Measurements from ENCODE around the gene PTPN13.
"Not testable (repeated sequence)": the region's sequence is repeated elsewhere in the genome, so short reads cannot be mapped to it uniquely, and the experiment has no call there.

The PTPN13 gene

DNA sequence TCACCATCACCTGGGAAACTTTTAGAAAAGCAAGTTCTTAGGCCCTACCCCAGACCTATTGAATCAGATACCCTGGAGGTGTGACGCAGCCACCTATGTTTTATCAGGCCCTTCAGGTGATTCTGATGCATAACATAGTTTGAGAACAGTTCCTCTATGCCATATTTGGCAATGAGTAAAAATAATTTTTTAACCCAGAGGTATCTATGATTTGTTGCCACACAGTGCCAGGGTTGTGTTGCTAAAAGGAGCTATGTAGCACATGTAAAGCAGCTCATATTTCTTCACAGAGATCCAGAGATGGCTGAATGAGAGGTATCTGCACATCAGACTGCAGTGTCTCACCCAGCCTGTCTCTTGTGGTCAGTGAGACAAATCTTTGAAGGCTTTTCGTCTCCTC is 85.3 kb downstream of the PTPN13 start:
- H3K4me3 ChIP-seq (ENCODE audit: low read length): no peak overlapping the region
- H3K36me3 ChIP-seq (ENCODE audit: insufficient read depth, low read depth, low read length): no peaks in the 10 kb centered on the region; the same call in 1 of the 2 replicates
- H3K4me1 ChIP-seq (ENCODE audit: insufficient read depth, low read length): no peaks in the 10 kb centered on the region

DNA sequence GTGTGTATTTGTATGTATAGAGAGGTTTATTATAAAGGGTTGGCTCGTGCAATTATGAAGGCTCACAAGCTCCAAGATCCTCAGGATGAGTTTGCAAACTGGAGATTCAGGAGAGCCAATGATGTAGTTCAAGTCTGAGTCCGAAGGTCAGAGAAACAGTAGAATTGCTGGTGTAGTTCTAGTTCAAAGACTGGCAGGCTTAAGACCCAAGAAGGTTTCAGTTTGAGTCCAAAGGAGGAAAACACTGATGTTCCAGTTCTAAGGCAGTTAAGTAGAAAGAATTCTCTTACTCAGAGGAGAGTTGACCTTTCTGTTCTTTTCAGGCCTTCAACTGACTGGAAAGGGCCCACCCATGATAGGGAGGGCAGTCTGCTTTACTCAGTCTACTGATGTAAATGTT is 89.1 kb downstream of the PTPN13 start:
- no peak overlapping the region for H3K9ac ChIP-seq (ENCODE audit: low read depth, low read length)
- H3K4me3 ChIP-seq (ENCODE audit: low read length): no peak overlapping the region
- no peaks in the 10 kb centered on the region for H3K4me1 ChIP-seq (ENCODE audit: insufficient read depth, low read length)
- no peak overlapping the region for H3K27ac ChIP-seq (ENCODE audit: low read length)
- H3K27me3 ChIP-seq (ENCODE audit: insufficient read depth, low read length): no peaks in the 10 kb centered on the region
- peaks cover 9% of the 10 kb centered on the region; the same call in 1 of the 2 replicates for H3K36me3 ChIP-seq (ENCODE audit: insufficient read depth, low read depth, low read length)
- no peaks in the 10 kb centered on the region for H3K9me3 ChIP-seq (ENCODE audit: insufficient read depth, low read depth, low read length)

More for the DNA sequence above, 85.3 kb downstream of the PTPN13 start:
- H3K9ac ChIP-seq (ENCODE audit: low read depth, low read length): no peak overlapping the region
- no peak overlapping the region for H3K27ac ChIP-seq (ENCODE audit: low read length)
- H3K9me3 ChIP-seq (ENCODE audit: insufficient read depth, low read depth, low read length): no peaks in the 10 kb centered on the region
- no peaks in the 10 kb centered on the region for H3K27me3 ChIP-seq (ENCODE audit: insufficient read depth, low read length)

DNA sequence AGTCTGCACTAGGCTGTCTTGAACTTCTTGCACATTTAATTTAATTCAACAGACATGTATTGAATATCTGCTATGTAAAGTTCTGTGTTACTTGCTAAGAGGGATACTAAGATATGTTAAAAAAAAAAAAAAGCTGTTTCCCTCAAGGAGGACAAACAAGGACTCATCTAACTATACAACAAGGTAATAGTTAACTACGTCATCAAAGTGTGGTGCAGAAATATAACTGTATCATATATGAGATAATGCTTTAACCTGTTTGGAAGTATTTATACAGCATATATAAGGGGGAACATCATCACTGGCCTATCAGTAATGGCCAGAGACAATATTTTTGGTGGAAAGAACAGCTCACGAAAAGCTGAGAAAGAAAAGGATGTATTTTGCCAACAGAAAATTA is 89.9 kb downstream of the PTPN13 start:
- Histone ChIP-seq H3K4me1 (ENCODE audit: insufficient read depth, low read length) (no peaks in the 10 kb centered on the region), H3K4me3 (ENCODE audit: low read length) (no peak overlapping the region), H3K27me3 (ENCODE audit: insufficient read depth, low read length) (no peaks in the 10 kb centered on the region), H3K9ac (ENCODE audit: low read depth, low read length) (no peak overlapping the region), H3K27ac (ENCODE audit: low read length) (no peak overlapping the region), H3K36me3 (ENCODE audit: insufficient read depth, low read depth, low read length) (peaks cover 10% of the 10 kb centered on the region; the same call in 1 of the 2 replicates), H3K9me3 (ENCODE audit: insufficient read depth, low read depth, low read length) (no peaks in the 10 kb centered on the region)

DNA sequence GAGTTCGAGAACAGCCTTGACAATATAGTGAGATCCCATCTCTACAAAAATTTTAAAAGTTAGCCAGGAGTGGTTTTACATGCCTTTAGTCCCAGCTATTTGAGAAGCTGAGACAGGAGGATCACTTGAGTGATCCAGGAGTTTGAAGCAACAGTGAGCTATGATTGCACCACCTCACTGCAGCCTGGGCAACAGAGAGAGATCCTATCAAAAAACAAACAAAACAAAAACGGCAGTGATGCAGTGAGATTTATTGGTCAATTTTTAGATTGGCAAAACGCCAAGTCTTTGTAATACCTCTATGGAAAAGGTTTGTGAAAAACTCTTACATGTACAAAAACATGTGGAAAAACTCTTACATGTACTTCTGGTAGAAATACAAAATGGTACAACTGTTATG is 91.3 kb downstream of the PTPN13 start:
- Histone ChIP-seq H3K27ac (ENCODE audit: low read length) (no peak overlapping the region), H3K36me3 (ENCODE audit: insufficient read depth, low read depth, low read length) (peaks cover 24% of the 10 kb centered on the region; the same call in 1 of the 2 replicates), H3K4me3 (ENCODE audit: low read length) (no peak overlapping the region), H3K9ac (ENCODE audit: low read depth, low read length) (no peak overlapping the region), H3K27me3 (ENCODE audit: insufficient read depth, low read length) (no peaks in the 10 kb centered on the region), H3K4me1 (ENCODE audit: insufficient read depth, low read length) (no peaks in the 10 kb centered on the region), H3K9me3 (ENCODE audit: insufficient read depth, low read depth, low read length) (no peaks in the 10 kb centered on the region)

DNA sequence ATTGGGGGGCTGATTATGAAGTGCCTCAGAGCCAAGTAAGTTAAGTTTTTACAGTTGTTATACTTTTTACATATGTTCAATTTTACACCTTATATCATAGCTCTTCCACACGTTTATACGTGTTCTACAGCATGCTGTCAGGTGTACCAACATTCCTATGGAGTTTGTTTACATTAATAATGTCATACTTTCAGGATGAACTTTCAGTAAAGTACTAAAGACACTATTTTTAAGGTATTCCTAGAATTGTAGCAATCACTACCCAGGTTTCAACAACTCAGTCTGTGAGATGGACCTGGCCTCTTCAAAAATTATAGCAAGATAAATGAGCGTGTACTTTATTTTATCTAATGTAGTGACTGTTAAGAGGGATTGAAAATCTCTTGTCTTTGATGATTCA is 92.6 kb downstream of the PTPN13 start:
- H3K9ac ChIP-seq (ENCODE audit: low read depth, low read length): no peak overlapping the region
- no peak overlapping the region for H3K27ac ChIP-seq (ENCODE audit: low read length)
- H3K4me3 ChIP-seq (ENCODE audit: low read length): no peak overlapping the region
- no peaks in the 10 kb centered on the region for H3K4me1 ChIP-seq (ENCODE audit: insufficient read depth, low read length)
- H3K27me3 ChIP-seq (ENCODE audit: insufficient read depth, low read length): no peaks in the 10 kb centered on the region
- peaks cover 31% of the 10 kb centered on the region; the same call in 1 of the 2 replicates for H3K36me3 ChIP-seq (ENCODE audit: insufficient read depth, low read depth, low read length)
- no peaks in the 10 kb centered on the region for H3K9me3 ChIP-seq (ENCODE audit: insufficient read depth, low read depth, low read length)

DNA sequence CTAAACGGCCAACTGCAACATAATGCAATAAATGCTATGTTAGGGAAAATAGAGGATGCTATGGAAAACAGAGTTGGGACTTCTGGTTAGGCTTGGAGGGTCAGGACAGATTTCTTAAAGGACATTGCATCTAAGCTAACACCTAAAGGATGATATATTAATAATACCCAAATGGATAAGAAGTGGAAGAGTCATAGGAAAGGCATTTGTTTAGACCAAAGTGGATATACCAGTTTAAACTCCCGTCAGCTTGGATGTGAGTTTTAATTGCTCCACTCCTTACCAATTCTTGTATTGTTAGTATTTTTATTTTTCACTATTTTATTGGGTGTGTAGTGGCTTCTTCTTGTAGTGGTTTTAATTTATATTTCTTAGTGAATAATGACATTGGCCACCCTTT is 93.9 kb downstream of the PTPN13 start:
- peaks cover 35% of the 10 kb centered on the region; the same call in 1 of the 2 replicates for H3K36me3 ChIP-seq (ENCODE audit: insufficient read depth, low read depth, low read length)
- H3K4me1 ChIP-seq (ENCODE audit: insufficient read depth, low read length): no peaks in the 10 kb centered on the region
- H3K4me3 ChIP-seq (ENCODE audit: low read length): no peak overlapping the region
- no peaks in the 10 kb centered on the region for H3K9me3 ChIP-seq (ENCODE audit: insufficient read depth, low read depth, low read length)
- no peaks in the 10 kb centered on the region for H3K27me3 ChIP-seq (ENCODE audit: insufficient read depth, low read length)
- no peak overlapping the region for H3K27ac ChIP-seq (ENCODE audit: low read length)
- no peak overlapping the region for H3K9ac ChIP-seq (ENCODE audit: low read depth, low read length)

DNA sequence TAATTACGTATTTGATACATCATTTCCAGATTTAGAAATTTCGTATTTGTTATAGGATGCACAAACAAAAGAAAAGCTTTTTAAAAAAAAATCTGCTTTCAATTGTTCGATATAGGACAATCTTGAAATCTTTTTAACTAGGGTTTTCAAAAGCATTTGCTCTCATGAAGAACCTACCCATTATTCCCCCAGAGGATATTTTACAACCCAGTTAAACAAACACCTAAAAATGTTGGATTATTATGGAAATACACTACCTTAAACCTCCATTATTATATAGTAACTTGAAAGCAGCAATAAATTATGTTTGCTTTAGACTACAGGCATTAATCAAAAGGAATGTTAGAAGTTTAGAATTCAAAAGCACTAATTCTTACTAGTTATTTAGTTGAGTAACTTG is 110.5 kb downstream of the PTPN13 start:
- Histone ChIP-seq H3K9ac (ENCODE audit: low read depth, low read length) (no peak overlapping the region), H3K27ac (ENCODE audit: low read length) (no peak overlapping the region), H3K9me3 (ENCODE audit: insufficient read depth, low read depth, low read length) (no peaks in the 10 kb centered on the region), H3K4me1 (ENCODE audit: insufficient read depth, low read length) (no peaks in the 10 kb centered on the region), H3K27me3 (ENCODE audit: insufficient read depth, low read length) (no peaks in the 10 kb centered on the region), H3K4me3 (ENCODE audit: low read length) (no peak overlapping the region), H3K36me3 (ENCODE audit: insufficient read depth, low read depth, low read length) (peaks cover 9% of the 10 kb centered on the region; the same call in 1 of the 2 replicates)

DNA sequence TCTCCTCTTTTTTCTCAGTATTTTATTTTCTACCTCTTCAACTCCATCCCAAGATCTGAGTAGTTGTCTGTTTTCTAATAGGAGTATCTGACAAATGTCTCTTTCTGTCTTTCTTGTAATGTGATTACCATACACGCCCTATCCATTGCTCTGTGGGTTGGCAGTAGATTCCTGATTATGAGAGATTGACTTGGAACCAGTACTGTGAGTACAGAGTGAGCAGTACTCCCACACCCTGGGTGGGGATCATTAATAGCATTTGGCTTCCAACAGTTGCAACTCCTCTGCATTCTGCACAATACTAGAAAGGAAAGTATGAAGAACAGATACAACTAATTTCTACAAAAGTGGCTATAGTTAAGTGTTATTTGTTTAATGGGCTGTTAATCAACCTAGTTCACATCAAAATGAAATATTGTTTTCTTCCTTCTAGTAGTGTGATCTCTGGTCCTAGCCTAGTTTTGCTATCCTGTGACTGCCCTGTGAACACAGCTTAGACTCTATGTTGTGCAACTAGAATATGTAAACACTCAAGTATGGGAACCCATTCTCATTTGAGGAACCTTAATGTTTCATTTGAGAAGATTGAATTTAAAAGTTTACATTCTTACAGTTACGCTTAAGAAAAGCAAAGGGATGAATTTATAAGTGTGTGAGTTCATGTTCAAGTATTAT is 112.9 kb downstream of the PTPN13 start:
- no peak overlapping the region for H3K9ac ChIP-seq (ENCODE audit: low read depth, low read length)
- H3K27me3 ChIP-seq (ENCODE audit: insufficient read depth, low read length): no peaks in the 10 kb centered on the region
- no peaks in the 10 kb centered on the region for H3K9me3 ChIP-seq (ENCODE audit: insufficient read depth, low read depth, low read length)
- no peak overlapping the region for H3K4me3 ChIP-seq (ENCODE audit: low read length)
- H3K36me3 ChIP-seq (ENCODE audit: insufficient read depth, low read depth, low read length): no peaks in the 10 kb centered on the region; the same call in 1 of the 2 replicates
- no peak overlapping the region for H3K27ac ChIP-seq (ENCODE audit: low read length)
- no peaks in the 10 kb centered on the region for H3K4me1 ChIP-seq (ENCODE audit: insufficient read depth, low read length)

DNA sequence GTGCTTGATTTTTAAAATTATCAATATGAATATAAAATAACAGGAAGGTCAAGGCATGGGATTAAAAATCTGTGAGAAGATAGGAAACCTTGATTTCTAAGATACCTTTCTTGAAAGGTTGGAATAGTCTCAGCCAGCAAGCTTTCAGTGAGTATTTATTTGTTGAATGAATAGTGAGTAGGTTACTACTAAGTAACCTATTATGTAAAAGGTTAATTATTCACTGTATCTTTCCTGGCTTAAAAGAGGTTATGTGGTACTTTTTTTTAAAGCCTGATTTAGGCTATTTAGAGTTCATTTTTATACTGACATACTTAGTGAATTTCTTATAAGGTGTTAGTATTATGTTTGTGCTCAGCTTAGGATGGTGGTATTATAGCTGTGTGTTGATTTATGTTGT is 123.5 kb downstream of the PTPN13 start:
- Histone ChIP-seq H3K4me3 (ENCODE audit: low read length) (no peak overlapping the region), H3K9me3 (ENCODE audit: insufficient read depth, low read depth, low read length) (0 out of 2 replicates have a peak, but pooled peaks cover 6% of the 10 kb centered on the region), H3K27ac (ENCODE audit: low read length) (no peak overlapping the region), H3K4me1 (ENCODE audit: insufficient read depth, low read length) (no peaks in the 10 kb centered on the region), H3K27me3 (ENCODE audit: insufficient read depth, low read length) (no peaks in the 10 kb centered on the region), H3K9ac (ENCODE audit: low read depth, low read length) (no peak overlapping the region), H3K36me3 (ENCODE audit: insufficient read depth, low read depth, low read length) (peaks cover 24% of the 10 kb centered on the region)

DNA sequence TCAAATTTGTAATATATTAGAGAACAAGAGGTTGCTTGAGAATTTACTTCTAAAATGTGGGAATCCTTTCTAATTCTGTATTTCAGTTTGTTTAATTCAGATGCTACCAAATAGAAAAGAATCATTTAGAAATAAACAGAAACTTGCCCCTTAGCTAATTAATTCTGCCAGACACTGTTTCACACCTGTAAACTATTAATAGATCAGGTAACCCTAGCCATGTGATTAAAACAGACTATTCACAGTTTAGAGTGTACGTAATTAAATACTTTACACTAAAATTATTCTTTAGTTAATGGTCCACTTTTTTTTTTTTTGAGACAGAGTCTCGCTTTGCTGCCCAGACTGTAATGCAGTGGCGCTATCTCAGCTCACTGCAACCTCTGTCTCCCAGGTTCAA is 124.0 kb downstream of the PTPN13 start:
- H3K9ac ChIP-seq (ENCODE audit: low read depth, low read length): no peak overlapping the region
- H3K9me3 ChIP-seq (ENCODE audit: insufficient read depth, low read depth, low read length): peaks cover 10% of the 10 kb centered on the region
- H3K27me3 ChIP-seq (ENCODE audit: insufficient read depth, low read length): no peaks in the 10 kb centered on the region
- no peak overlapping the region for H3K4me3 ChIP-seq (ENCODE audit: low read length)
- peaks cover 29% of the 10 kb centered on the region for H3K36me3 ChIP-seq (ENCODE audit: insufficient read depth, low read depth, low read length)
- H3K27ac ChIP-seq (ENCODE audit: low read length): no peak overlapping the region
- no peaks in the 10 kb centered on the region for H3K4me1 ChIP-seq (ENCODE audit: insufficient read depth, low read length)

DNA sequence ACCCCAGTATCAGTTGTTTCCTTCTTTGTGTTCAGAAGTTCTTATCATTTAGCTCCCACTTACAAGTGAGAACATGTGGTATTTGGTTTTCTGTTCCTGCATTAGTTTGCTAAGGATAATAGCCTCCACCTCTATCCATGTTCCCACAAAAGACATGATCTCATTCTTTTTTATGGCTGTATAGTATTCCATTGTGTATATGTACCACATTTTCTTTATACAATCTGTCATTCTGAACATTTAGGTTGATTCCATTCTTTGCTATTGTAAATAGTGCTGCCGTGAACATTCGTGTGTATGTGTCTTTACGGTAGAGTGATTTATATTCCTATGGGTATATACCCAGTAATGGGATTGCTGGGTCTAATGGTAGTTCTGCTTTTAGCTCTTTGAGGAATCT is 125.0 kb downstream of the PTPN13 start:
- not testable (repeated sequence) for H3K27me3 ChIP-seq (ENCODE audit: insufficient read depth, low read length); H3K4me3 ChIP-seq (ENCODE audit: low read length); H3K27ac ChIP-seq (ENCODE audit: low read length); H3K4me1 ChIP-seq (ENCODE audit: insufficient read depth, low read length); H3K9ac ChIP-seq (ENCODE audit: low read depth, low read length)
- Histone ChIP-seq H3K9me3 (ENCODE audit: insufficient read depth, low read depth, low read length) (peaks cover 19% of the 10 kb centered on the region), H3K36me3 (ENCODE audit: insufficient read depth, low read depth, low read length) (peaks cover 39% of the 10 kb centered on the region)

DNA sequence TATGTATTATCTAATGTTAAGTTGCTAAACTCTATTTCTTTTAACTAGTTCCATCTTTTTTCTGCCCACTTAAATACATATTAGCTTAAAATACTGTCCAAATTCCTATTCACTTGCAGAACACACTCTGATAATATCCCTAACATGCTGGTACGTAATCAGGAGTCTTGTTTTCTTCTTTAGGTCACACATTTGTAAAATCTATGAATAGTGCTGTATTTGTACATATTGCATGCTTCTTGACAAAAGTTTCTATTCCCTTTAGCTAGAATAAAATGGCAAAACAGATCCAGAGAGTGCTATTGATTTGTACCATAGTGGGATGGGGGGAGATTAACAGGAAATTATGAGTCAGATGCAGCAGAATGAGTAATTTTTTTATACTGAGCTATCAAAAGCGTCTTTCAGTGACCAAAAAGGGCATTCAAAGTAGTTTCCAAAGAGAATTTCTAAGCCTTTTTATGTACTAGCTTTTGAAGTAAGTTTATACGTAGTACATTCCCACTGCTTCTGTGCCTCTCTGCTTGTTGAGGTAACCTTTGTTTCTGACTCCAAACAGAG is 126.5 kb downstream of the PTPN13 start:
- Histone ChIP-seq H3K36me3 (ENCODE audit: insufficient read depth, low read depth, low read length) (peaks cover 44% of the 10 kb centered on the region), H3K27me3 (ENCODE audit: insufficient read depth, low read length) (no peaks in the 10 kb centered on the region), H3K4me1 (ENCODE audit: insufficient read depth, low read length) (no peaks in the 10 kb centered on the region), H3K27ac (ENCODE audit: low read length) (no peak overlapping the region), H3K9ac (ENCODE audit: low read depth, low read length) (no peak overlapping the region), H3K9me3 (ENCODE audit: insufficient read depth, low read depth, low read length) (peaks cover 19% of the 10 kb centered on the region), H3K4me3 (ENCODE audit: low read length) (no peak overlapping the region)
